ENCODE measurements around the gene SALL2.

SALL2 gene

DNA sequence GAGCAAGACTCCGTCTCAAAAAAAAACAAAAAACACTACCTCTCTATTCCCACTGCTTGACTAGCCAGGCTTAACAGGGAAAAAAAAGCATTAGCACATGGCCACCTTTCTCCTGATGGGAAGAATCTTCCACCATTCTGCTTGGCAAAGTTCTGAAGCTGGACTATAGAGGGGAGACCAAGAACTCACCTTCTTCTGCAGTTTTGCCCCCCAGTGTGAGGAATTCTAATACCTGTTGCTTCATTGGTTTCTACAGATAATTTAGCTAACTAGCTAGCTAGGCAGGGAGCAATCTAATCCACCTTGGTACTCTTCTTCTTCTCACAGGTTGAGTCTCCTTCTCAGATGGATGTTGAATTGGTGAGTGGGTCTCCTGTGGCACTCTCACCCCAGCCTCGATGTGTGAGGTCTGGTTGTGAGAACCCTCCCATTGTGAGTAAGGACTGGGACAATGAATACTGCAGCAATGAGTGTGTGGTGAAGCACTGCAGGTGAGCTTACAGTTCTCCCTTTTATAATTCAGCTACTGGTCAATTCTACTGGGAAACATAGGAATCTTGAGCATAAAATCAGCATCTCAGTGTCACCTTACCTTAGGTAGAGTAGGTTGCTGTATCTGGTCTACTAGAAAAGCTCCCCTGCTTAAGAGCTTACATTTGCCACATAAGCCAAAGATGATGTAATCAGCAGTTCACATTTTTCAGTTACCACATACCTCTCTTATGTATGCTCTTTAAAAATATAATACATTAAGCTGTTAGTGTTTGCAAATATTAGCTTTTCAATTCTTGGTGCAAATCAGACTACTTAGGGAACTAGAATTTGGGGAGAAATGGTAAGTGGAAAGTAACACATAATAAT is 31.0 kb downstream of the SALL2 start:
- DNase-seq (ENCODE audit: low spot score) = peak; percentile 40

DNA sequence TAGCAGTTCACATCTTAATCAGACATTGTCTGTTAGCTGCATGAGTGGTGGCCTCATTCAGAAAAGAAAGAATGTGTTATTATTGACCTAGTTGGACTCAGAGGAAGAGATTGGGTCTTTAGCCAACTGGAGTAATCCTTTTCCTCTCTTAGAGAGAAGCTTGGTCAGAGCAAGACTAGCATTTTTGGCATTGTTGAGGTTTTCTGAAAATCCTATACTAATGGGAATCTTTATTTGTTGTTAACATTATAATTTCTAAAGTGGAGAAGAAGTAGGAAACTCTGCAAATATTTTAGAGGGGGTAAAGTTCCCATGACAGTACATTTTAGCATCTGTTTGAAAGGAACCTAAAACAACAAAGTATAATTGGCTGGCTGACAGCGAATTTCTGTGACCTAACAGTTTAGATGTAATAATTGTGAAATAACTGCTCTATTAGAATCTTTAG is 39.5 kb downstream of the SALL2 start:
- DNase-seq (ENCODE audit: low spot score) = no peak

DNA sequence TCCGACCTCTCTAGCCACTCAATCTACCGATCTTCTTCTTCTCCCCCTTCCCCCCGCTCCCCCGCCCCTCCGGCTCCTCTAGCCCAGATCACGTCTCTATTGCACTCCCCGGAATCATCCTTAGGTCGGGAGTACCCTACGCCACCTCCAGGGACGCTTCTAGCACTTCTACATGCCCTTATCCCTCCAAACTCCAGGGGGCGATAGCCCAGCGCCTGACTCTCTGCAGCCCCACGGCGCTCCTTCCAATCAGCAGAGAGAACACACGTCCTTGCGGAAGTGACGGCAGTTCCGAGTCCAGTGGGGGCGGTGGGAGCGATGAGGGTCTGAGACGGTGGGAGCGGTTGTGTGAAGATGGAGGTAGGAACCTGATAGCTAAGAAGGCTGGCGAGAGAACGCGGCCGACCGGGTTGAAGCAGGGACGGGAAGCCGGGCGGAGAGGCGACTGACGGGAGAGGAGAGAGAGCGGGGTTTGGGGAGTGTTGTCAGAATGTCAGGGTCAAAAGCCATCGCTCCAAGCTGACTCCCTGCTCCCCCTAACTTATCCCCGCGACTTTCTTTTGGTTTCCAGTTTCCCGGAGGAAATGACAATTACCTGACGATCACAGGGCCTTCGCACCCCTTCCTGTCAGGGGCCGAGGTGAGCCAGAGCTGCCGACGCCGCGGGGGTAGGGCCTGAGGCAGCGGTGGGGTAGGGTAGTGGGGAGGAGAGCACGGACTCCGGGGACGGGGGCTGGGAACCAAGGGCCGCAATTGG is 49.0 kb downstream of the SALL2 start, which contains the start of the genes RAB2B and TOX4:
TSS of gene RAB2B (minus strand) at position 35 of the 757 bp plus-strand sequence. CDS start 87 bp downstream, outside the sequence.
TSS of gene TOX4 (plus strand) at position 271 of the 757 bp plus-strand sequence. CDS start at position 355, 84 bp downstream.
- peak; percentile 99 for DNase-seq (ENCODE audit: low spot score)

DNA sequence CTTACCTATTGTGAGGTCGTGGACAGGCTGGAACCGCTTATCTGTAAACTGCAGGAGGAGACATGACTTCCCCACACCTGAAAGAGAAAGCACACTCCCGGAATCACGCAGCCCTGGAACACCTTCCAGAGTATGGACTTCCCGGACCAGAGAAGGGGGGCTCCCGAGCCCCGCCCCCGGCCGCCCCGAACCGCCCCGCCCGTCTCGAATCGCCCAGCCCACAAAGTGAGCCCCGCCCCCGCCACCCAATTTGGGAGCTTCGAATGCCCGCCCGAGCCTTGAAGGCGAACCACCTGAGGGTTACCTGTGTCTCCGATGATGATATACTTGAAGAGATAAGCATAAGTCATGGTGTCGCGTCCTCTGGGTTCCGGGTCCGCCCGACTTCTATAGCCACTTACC is 49.6 kb downstream of the SALL2 start:
- peak; percentile 84 for DNase-seq (ENCODE audit: low spot score)

DNA sequence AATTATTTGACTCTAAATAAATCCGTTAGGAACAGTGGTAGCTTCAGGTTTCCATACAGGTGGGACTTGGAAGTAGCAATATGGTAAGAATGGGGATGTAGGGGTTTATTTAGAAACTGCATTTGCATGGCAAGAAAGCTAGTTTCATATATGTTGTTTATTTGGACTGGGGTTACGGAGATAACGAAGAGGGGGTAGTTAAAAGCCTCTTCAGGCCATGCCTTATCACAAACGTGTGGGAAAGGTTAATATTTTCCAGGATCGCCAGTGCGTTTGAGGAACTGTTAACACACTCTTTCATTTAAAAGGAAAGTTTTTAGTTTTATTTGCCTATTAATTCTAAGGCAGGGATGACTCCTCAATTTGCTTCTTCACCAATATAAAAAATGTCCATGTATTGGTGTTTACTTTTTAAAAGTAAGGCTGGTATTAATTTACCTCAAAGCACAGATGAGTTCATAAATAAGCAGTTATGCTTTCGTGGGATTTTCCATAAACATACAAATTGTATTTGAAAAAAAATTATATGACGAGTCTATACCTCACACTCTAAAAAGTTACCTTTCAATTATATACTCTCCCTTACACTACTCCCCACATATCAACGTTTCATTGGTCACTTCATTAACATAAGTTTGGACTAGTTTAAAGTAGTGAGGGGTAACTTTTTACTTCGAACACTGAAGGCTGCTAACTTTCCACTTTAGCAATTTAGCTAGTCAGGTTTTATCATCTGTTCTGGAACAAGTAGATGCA is 50.2 kb downstream of the SALL2 start:
- DNase-seq (ENCODE audit: low spot score) = no peak
